Stimulated activated CD4-positive, alpha-beta T cell treated with anti-CD3 and anti-CD28 coated beads, Interleukin-1b, Interleukin-23, amount 100 ng/mL, for 48 hours (primary cell): ENCODE data around the gene MICAL2.
A peak's percentile ranks its signal among the peaks of the same experiment; 100 is the strongest.

Experiments used
- DNase-seq: peaks from one replicate; pipeline ENCODE4 v3.0.0-alpha.2; 2020

MICAL2 gene

GRCh38 chr11:12192794-12193514, 82.6 kb downstream of the MICAL2 start:
- no peak for DNase-seq

DNA sequence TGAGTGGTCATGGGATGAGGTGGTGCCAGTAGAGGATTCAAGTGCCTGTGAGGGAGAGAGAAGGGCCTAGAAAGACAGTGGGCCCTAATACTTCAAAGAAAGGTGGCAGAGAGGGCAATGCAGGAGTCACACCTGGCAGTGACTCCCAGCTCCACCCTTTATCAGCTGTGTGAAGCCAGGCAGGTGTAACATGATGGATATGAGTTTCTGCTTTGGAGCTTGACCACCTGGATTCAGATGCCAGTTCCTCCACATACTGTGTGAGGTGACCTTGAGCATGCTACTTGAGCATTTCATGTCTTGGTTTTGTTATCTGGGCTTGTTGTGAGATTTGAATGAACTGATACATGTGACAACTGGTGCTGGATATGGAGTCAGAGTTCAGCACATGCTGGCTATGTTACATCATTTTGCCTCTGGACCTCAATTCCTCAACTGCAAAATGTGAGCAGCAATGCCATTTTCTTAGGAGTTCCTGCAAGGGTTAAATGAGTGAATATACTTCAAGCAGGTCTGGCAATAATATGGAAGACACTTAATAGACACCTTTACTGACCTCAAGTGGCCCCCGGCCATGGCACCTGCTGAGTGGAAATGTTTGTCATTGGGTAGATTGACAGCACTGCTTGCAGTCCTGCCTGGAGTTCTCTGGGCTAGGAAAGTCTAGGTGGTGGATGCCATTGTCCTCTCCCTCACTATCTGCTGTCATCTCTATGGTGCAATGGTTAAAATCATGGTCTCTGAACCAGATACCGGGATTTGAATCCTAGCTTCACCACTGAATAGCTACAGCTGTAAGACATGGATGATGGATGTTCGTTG, 83.3 kb downstream of the MICAL2 start:
- DNase-seq, result no peak

DNA sequence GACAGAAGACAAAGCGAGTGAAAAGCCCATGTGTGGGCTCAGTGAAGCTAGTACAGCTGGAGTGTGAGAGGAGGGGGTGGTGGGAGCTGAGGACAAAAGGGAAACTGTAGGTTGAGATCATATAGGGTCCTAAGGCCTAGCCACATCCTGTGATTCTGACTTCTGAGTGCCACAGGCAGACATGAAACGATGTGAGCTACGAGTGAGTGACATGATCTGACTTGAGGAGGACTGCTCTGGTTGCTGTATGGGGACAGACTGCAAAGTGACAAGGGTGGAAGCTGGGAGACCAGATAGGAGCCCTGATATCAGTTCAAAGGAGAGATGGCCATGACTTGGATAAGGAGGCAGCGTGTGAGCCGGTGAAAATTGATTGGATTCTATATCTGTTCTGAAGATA, 85.4 kb downstream of the MICAL2 start:
- peak; percentile 67 for DNase-seq

DNA sequence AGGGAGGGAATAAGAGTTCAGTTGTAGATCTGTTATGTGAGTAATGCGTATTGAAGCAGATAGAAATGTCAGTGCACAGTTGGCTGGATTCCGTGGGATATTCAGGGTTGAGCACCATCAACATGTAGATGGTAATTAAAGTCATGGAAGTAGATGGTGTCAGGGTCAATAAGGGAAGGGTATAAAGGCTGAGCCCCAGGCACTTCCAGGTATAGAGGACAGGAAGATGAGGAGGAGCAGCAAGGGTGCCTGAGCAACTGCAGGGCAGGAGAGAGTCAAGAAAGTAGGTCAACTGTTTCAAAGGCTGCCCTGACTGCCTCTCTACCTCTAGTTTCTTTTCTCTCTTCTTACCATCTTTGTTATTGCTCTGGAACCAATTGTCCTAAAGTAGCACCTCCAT, 85.9 kb downstream of the MICAL2 start:
- no peak for DNase-seq

GRCh38 chr11:12196872-12197271, 86.5 kb downstream of the MICAL2 start:
- DNase-seq, result no peak

- DNase-seq, result peak; percentile 46
These were observed 88.1 kb downstream of the MICAL2 start for GRCh38 chr11:12198251-12199222.

DNA sequence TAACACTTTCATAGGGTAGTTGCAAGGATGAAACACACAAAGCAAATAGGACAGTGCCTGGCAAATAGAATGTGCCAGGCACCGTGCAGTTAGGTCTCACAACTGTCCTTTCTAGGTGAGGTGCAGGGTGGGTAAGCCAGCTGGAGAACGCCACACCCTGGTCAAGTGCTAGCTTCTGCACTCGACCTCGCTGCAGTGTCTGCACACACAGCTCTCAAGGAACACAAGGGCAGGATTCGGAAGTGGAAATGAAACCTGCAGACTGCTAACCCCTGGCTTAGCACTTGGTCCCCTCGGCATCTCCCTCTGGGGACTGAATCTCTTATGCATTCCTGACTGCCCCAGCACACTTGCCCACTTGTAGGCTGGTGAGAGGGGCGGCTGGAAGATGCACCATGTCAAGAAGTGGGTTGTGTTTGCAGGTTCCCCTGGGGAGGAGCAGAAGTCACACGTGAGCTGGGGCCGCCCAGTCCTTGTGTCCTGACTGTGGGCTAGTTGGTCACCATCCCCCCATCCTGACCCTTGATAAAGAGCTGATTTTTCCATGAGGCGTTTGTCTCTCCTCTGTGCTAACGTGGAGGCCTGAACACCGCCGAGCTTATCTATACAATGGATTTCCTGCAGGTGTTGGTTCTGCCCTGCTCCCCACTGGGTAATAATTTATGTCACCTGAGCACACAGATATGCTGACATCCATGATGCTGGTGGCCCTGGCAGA, 89.0 kb downstream of the MICAL2 start:
- no peak for DNase-seq

GRCh38 chr11:12200279-12200990, 90.0 kb downstream of the MICAL2 start:
- peak; percentile 37 for DNase-seq

DNA sequence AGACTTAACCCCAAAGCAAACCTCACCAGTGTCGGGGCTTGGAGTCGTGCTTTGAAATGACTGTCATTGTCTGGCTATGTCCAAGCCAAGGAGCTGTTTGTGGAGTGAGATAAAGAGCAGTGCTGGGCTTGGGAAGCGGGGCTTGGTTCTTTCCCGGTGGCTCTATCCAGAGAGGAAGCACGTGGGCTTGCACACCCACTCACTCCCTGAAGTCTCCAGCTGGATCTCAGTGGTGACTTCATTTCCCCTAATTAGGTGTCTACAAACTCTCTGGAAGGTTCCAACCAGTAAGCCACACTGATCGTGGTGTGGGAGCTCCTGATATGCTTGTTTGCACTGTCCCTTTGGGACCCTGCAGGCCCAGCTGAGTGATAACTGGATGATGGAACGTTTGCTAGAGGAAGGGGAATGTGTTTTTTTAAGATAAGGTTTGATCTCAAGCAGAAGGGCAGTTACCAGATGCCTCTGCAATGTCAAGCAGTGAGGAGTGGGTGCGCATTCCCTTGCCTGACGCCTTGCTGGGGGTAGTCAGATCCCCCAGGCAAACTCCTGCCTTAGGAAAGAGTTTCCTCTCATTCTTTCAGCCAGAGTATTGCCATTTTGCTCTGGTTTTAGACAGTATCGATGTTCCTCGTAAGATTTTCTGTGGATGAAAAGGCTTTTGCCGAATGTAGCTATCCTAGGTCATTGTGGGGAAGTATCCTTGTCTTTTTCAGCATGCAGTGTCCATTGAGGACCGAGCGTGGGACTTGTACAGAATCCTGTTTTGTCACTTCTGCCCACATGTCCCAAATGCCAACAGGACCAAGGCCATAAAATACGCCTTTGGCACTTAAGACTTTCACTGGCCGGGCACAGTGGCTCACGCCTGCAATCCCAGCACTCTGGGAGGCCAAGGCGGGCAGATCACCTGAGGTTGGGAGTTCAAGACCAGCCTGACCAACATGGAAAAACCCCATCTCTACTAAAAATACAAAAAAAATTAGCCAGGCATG, 90.9 kb downstream of the MICAL2 start:
- DNase-seq, result no peak

GRCh38 chr11:12202661-12203310, 92.4 kb downstream of the MICAL2 start:
- DNase-seq, result no peak

DNA sequence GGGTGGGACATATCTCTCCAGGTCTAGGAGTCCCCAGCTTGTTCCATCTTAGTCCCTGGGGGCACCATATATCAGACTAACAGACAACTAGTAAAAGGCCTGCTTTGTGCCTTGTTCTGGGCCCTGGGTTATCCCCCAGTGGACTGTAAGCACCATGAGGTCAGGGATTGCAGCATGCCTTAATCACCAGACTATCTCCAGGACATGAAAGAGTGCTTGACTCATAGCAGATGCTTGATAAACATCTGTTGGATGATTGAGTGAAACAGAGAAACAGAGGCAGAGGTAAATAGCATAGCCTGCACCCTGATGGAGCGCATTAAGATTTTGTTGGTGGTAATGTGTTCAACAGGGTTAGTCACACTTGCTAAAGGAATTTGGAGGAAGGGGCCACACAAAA, 94.1 kb downstream of the MICAL2 start:
- no peak for DNase-seq

DNA sequence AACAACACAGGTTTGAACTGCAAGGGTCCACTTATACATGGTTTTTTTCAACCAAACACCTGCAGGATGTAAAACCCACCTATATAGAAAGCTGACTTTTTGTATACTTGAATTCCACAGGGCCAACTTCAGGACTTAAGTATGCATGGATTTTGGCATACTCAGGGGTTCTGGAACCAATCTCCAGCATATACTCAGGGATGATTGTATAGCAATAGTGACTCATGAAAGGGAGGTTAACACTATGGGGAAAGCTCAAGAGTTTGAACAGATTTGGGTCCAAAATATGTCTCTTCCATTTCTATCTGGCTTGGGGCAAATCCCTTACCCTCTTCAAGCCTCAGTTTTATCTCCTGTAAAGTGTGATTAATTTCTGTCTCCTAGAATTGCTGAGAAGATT, 94.9 kb downstream of the MICAL2 start:
- no peak for DNase-seq

DNA sequence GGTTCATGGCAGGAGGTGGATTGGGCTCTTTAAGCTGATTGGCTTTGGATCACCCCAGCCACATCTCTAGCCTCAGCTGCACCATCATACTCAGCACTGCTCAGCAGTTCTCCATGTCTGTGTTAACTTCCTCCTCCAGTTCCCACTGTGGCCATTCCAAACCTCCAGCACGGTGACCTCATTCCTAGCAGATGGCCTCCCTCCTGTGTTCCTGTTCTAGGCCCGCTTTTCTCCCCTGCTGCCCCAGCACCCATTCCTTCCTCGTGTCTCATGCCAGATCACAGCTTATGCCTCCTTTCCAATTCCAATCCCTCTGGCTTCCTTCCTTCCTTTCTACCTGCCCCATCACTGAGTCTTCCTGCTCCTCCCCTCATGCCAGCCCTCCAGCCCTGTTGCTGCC, 96.1 kb downstream of the MICAL2 start:
- no peak for DNase-seq

DNA sequence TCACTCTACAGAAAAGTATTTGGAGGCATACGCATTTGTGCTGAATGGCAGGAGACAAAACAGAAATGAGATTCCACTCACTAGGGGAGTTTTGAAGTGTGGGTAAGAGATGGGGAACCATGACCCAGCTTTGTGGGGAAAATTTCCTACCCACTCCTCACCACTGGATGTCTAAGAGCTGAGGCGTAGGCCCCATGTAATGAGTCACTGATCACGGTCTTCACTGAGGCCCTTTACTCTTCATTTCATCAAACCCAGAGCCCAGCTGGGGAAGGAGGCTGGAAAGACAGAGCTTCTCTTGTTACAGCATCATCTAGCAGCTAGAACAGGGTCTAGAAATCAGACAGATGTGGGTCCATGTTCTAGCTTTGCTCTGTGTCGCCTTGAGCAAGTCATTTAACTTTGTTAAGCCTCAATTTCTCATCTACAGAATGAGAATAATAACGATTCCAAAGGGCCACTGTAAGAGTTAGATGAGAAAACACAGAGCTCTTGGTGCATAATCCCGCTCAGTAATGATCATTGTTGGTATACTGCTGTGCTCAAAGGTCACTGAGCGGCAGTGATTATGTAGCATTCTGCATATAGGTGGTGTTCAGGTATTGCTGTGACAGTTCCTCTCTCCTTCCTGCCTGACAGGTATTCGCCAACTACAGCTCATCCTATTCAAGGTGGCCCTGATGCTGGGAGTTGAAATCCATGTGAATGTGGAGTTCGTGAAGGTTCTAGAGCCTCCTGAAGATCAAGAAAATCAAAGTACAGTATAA, 97.2 kb downstream of the MICAL2 start:
- peak; percentile 77 for DNase-seq

GRCh38 chr11:12209096-12209495, 98.7 kb downstream of the MICAL2 start:
- no peak for DNase-seq

DNA sequence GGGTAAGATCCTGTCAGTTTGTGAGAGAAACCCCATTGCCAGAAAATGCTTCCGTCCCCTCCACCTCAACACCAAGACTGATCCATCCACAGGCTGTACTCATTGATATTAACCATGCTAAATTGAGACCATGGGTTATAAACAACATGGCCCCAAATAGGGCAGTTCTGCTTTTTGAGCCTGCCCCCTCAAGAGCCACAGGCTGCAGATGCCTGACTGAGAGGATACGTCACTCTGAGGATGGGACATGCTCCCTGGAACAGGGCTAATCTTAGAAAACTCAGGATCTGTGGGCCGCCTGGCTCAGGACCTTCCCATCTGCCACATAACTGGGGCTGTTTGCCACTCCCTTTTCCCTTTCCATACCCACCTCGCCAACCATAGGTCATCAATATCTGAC, 99.8 kb downstream of the MICAL2 start:
- no peak for DNase-seq

DNA sequence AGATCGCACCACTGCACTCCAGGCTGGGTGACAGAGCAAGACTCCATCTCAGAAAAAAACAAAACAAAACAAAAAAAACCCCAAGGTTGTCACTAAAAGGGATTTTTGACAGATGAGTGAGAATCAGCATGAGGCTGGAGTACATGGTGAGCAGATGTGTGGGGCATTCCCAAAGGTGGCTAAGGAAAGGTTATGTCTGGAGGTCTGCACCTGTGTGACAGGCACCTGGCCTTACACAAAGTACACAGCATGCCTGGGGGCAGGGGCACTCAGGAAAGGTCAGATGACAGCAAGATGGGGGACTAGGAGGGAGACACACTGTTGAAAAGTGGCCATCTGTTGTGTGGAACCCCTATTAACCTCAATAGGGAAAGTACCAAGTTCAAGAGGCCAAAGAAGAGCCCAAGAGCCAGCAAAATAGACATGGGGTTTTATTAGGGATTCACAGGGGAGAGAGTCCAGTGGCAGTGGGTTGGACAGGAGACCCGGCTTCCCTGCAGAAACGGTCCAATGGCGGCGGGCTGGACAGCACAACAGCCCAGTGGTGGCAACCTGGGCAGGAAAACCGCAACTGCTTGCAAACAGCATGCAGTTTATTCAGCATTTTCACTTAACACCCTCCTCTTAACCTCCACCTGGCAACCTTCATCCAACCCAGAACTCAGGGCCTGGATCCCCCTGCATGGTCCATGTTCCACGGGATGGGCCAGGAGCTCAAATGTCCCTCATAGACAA, 101.1 kb downstream of the MICAL2 start:
- no peak for DNase-seq

GRCh38 chr11:12212174-12212820, 101.9 kb downstream of the MICAL2 start:
- no peak for DNase-seq
